Small intestine (tissue), 7 donors: ENCODE measurements around the gene DES. TPM values are rescaled to one million over a fixed set of nuclear protein-coding genes. Genes with fewer than 3 reads are reported as not detected.

Experiments
- DNase-seq, 2 donors: peaks; one replicate each; pipeline versions ENCODE4 v3.0.0 to v3.0.0-alpha.2; 2013
- FAIRE-seq: peaks from 2 replicates; lab custom pipeline; 2012; peaks lifted over from hg19 to GRCh38; lab: Jason Lieb, UNC
- H3K27ac ChIP-seq, 3 donors: one replicate each; pipeline ENCODE4 v1.5.1; 2013; ENCODE audit warnings: low read length in 2 of 3, mild to moderate bottlenecking in 2 of 3, control low read depth in 1 of 3, inconsistent platforms in 1 of 3, low read depth in 1 of 3, moderate library complexity in 1 of 3
- H3K27me3 ChIP-seq, 3 donors: one replicate each; pipeline ENCODE4 v1.6.1; 2013; ENCODE audit warnings: low read length in 3 of 3, inconsistent platforms in 1 of 3; ENCODE audit not compliant: control insufficient read depth in 3 of 3, insufficient read depth in 3 of 3
- H3K36me3 ChIP-seq, 3 donors: one replicate each; pipeline ENCODE4 v1.6.1; 2013; ENCODE audit warnings: low read length in 3 of 3, inconsistent platforms in 1 of 3, low read depth in 1 of 3, mild to moderate bottlenecking in 1 of 3, moderate library complexity in 1 of 3; ENCODE audit not compliant: control insufficient read depth in 3 of 3, insufficient read depth in 2 of 3
- H3K4me1 ChIP-seq, 3 donors: one replicate each; pipeline ENCODE4 v1.6.1; 2013; ENCODE audit warnings: low read length in 2 of 3, inconsistent platforms in 1 of 3, low read depth in 1 of 3, mild to moderate bottlenecking in 1 of 3, moderate library complexity in 1 of 3; ENCODE audit not compliant: control insufficient read depth in 3 of 3, insufficient read depth in 2 of 3
- H3K4me3 ChIP-seq, 3 donors: one replicate each; pipeline ENCODE4 v1.5.1; 2013; ENCODE audit warnings: low read length in 3 of 3, control low read depth in 1 of 3, inconsistent platforms in 1 of 3, low read depth in 1 of 3, mild to moderate bottlenecking in 1 of 3, moderate library complexity in 1 of 3
- H3K9me3 ChIP-seq, 2 donors: one replicate each; pipeline ENCODE4 v1.6.1; 2013; ENCODE audit warnings: low read depth in 1 of 2, low read length in 1 of 2; ENCODE audit not compliant: control insufficient read depth in 2 of 2, insufficient read depth in 1 of 2
- WGBS, 3 donors: extraction: QIAGEN DNeasy Blood & Tissue Kit; methylation state at CpG; one replicate each; pipeline ENCODE4 v1.1.7; 2013; 5-methylcytosine and 5-hydroxymethylcytosine counted together
- polyA plus RNA-seq, 4 donors: library from polyadenylated mRNA; stranded (reverse) in 3 of 4; unstranded in 1 of 4; fragments of 200-250 nt in 3 of 4; fragments of 120-200 nt in 1 of 4; gene quantifications; one replicate each; pipeline versions ENCODE4 v1.2.1 to v1.2.3, GENCODE V29; 2013
- donor health status: healthy with polysubstance abuse.
- donor health status: control.
- donor health status: control.
- donor health status: Bipolar disorder and iron deficiency.
- donor health status: healthy.

DES gene
- polyA plus RNA-seq, 4 donors, result 24.6 to 178 (median 67.4) TPM

GRCh38 chr2:219434468-219434717 is 16.2 kb downstream of the DES start:
- DNase-seq (no peak), FAIRE-seq (no peak)
- Histone ChIP-seq H3K27ac (peak overlapping the region in 1 of 3 donors; percentile 7), H3K4me3 (no peak overlapping the region), H3K36me3 (no peaks in the 10 kb centered on the region), H3K27me3 (peaks cover 15 to 40% (median 16%) of the 10 kb centered on the region in 3 donors), H3K9me3 (no peaks in the 10 kb centered on the region), H3K4me1 (peaks cover 0 to 9% (median 0%) of the 10 kb centered on the region in 3 donors)
- WGBS, 3 donors, result 32 to 41% (median 35%) methylated on average over 9 of the region's 9 CpGs

GRCh38 chr2:219434718-219435525 is 16.7 kb downstream of the DES start, which contains the start of gene SPEG:
SPEG (plus strand) TSS chr2:219434843; CDS start chr2:219434978, 135 bp downstream.
- WGBS, 3 donors, result 5 to 19% (median 8%) methylated on average over 45 to 77 of the region's 77 CpGs
- Histone ChIP-seq H3K27me3 (peaks cover 15 to 45% (median 16%) of the 10 kb centered on the region in 3 donors), H3K36me3 (no peaks in the 10 kb centered on the region), H3K4me1 (peaks cover 0 to 9% (median 0%) of the 10 kb centered on the region in 3 donors), H3K9me3 (no peaks in the 10 kb centered on the region), H3K27ac (peak within 1 kb of the TSS in 1 of 3 donors; percentile 7), H3K4me3 (no peak within 1 kb of the TSS)
- DNase-seq, result peak in 1 of 2 donors; percentile 45
- no peak for FAIRE-seq

- H3K4me1 ChIP-seq, result peaks cover 0 to 9% (median 0%) of the 10 kb centered on the region in 3 donors
- no peaks in the 10 kb centered on the region for H3K36me3 ChIP-seq
- DNase-seq (no peak), FAIRE-seq (no peak)
- WGBS, 3 donors, result 80 to 86% (median 84%) methylated on average over 6 of the region's 6 CpGs
- H3K9me3 ChIP-seq, result no peaks in the 10 kb centered on the region
- H3K27ac ChIP-seq, result no peak overlapping the region
- no peak overlapping the region for H3K4me3 ChIP-seq
- peaks cover 15 to 51% (median 16%) of the 10 kb centered on the region in 3 donors for H3K27me3 ChIP-seq
These were observed 17.5 kb downstream of the DES start for GRCh38 chr2:219435701-219436100.

GRCh38 chr2:219436491-219436890 is 18.3 kb downstream of the DES start:
- 77 to 84% (median 84%) methylated on average over 5 of the region's 5 CpGs for WGBS, 3 donors
- H3K36me3 ChIP-seq, result no peaks in the 10 kb centered on the region
- no peak overlapping the region for H3K27ac ChIP-seq
- H3K27me3 ChIP-seq, result peaks cover 17 to 58% (median 22%) of the 10 kb centered on the region in 3 donors
- H3K4me1 ChIP-seq, result peaks cover 0 to 15% (median 0%) of the 10 kb centered on the region in 3 donors
- no peak overlapping the region for H3K4me3 ChIP-seq
- no peaks in the 10 kb centered on the region for H3K9me3 ChIP-seq
- FAIRE-seq (no peak), DNase-seq (no peak)

- Histone ChIP-seq H3K27me3 (peaks cover 18 to 59% (median 22%) of the 10 kb centered on the region in 3 donors), H3K9me3 (no peaks in the 10 kb centered on the region), H3K4me1 (peaks cover 0 to 16% (median 0%) of the 10 kb centered on the region in 3 donors), H3K36me3 (no peaks in the 10 kb centered on the region), H3K27ac (no peak overlapping the region), H3K4me3 (no peak overlapping the region)
- DNase-seq, result no peak
- FAIRE-seq, result no peak
- WGBS, 3 donors, result 84 to 88% (median 85%) methylated on average over 3 of the region's 3 CpGs
These were observed 19.0 kb downstream of the DES start for GRCh38 chr2:219437141-219437540.

- no peaks in the 10 kb centered on the region for H3K36me3 ChIP-seq
- peaks cover 18 to 61% (median 22%) of the 10 kb centered on the region in 3 donors for H3K27me3 ChIP-seq
- no peaks in the 10 kb centered on the region for H3K9me3 ChIP-seq
- DNase-seq (no peak), FAIRE-seq (no peak)
- WGBS, 3 donors, result 64 to 76% (median 73%) methylated on average over 6 of the region's 6 CpGs
- H3K27ac ChIP-seq, result no peak overlapping the region
- peaks cover 0 to 16% (median 0%) of the 10 kb centered on the region in 3 donors for H3K4me1 ChIP-seq
- H3K4me3 ChIP-seq, result no peak overlapping the region
These were observed 19.6 kb downstream of the DES start for GRCh38 chr2:219437690-219438206.

GRCh38 chr2:219438453-219438852 is 20.3 kb downstream of the DES start:
- 75 to 83% (median 80%) methylated on average over 4 of the region's 4 CpGs for WGBS, 3 donors
- H3K4me3 ChIP-seq, result no peak overlapping the region
- no peak for FAIRE-seq
- H3K4me1 ChIP-seq, result peaks cover 0 to 16% (median 0%) of the 10 kb centered on the region in 3 donors
- no peak overlapping the region for H3K27ac ChIP-seq
- peaks cover 18 to 68% (median 22%) of the 10 kb centered on the region in 3 donors for H3K27me3 ChIP-seq
- H3K36me3 ChIP-seq, result no peaks in the 10 kb centered on the region
- no peaks in the 10 kb centered on the region for H3K9me3 ChIP-seq
- no peak for DNase-seq

GRCh38 chr2:219439506-219439905 is 21.3 kb downstream of the DES start:
- Histone ChIP-seq H3K36me3 (no peaks in the 10 kb centered on the region), H3K9me3 (no peaks in the 10 kb centered on the region), H3K4me3 (no peak overlapping the region), H3K27me3 (peaks cover 15 to 67% (median 19%) of the 10 kb centered on the region in 3 donors), H3K27ac (no peak overlapping the region), H3K4me1 (peaks cover 0 to 12% (median 0%) of the 10 kb centered on the region in 3 donors)
- 68 to 83% (median 79%) methylated on average over 5 to 6 of the region's 6 CpGs for WGBS, 3 donors
- FAIRE-seq (no peak), DNase-seq (no peak)
